A673 (cell line): ENCODE measurements around the gene CDKN2A.

ENCODE experiments used
- EZH2 ChIP-seq: fragments of 200-600 bp; sonication (generic); IDR thresholded peaks from 2 replicates; pipeline ENCODE4 v1.6.1; 2017; ENCODE audit warnings: borderline replicate concordance, low read depth, mild to moderate bottlenecking, mixed read lengths, antibody characterized with exemption, low read length; ENCODE audit not compliant: poor library complexity, severe bottlenecking
- TF ChIP-seq, protein P1 (sequence below): fragments of 300-800, 200-600 bp; sonication (generic); conservative IDR thresholded peaks from 2 replicates; pipeline ENCODE4 v1.5.1; 2017; ENCODE audit warnings: low read depth, mild to moderate bottlenecking, antibody characterized with exemption, low read length, moderate library complexity, mixed read lengths

- TF ChIP-seq, protein P1, sequence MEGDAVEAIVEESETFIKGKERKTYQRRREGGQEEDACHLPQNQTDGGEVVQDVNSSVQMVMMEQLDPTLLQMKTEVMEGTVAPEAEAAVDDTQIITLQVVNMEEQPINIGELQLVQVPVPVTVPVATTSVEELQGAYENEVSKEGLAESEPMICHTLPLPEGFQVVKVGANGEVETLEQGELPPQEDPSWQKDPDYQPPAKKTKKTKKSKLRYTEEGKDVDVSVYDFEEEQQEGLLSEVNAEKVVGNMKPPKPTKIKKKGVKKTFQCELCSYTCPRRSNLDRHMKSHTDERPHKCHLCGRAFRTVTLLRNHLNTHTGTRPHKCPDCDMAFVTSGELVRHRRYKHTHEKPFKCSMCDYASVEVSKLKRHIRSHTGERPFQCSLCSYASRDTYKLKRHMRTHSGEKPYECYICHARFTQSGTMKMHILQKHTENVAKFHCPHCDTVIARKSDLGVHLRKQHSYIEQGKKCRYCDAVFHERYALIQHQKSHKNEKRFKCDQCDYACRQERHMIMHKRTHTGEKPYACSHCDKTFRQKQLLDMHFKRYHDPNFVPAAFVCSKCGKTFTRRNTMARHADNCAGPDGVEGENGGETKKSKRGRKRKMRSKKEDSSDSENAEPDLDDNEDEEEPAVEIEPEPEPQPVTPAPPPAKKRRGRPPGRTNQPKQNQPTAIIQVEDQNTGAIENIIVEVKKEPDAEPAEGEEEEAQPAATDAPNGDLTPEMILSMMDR = no peak
- TF ChIP-seq EZH2 = no peak
Observed at GRCh38 chr9:22005021-22005701, 11.0 kb upstream of the CDKN2A start.
